Astrocyte (in vitro differentiated cells and primary cell): ENCODE results near the gene CNTN5. TPM values are rescaled to one million over a fixed set of nuclear protein-coding genes. Genes with fewer than 3 reads are reported as not detected.

Experiments
- DNase-seq: peaks from one replicate; pipeline ENCODE4 v3.0.0-alpha.2; 2010; ENCODE audit warnings: low read depth
- FAIRE-seq: peaks from 2 replicates; lab custom pipeline; 2011; peaks lifted over from hg19 to GRCh38; lab: Jason Lieb, UNC
- H2AFZ ChIP-seq: 2 replicates; pipeline ENCODE4 v1.6.0; 2012; ENCODE audit warnings: low read depth, low read length, inconsistent platforms
- H3K27ac ChIP-seq: 2 replicates; pipeline ENCODE4 v1.5.1; 2011; ENCODE audit warnings: low read depth, low read length, inconsistent platforms
- H3K27me3 ChIP-seq: 2 replicates; pipeline ENCODE4 v1.6.0; 2011; ENCODE audit warnings: low read length, inconsistent platforms; ENCODE audit not compliant: insufficient read depth
- H3K36me3 ChIP-seq: 2 replicates; pipeline ENCODE4 v1.5.1; 2011; ENCODE audit warnings: low read length, inconsistent platforms; ENCODE audit not compliant: insufficient read depth
- H3K4me1 ChIP-seq: 2 replicates; pipeline ENCODE4 v1.5.1; 2011; ENCODE audit warnings: low read length, inconsistent platforms; ENCODE audit not compliant: insufficient read depth
- H3K4me2 ChIP-seq: 2 replicates; pipeline ENCODE4 v1.6.0; 2012; ENCODE audit warnings: low read length, inconsistent platforms
- H3K4me3 ChIP-seq: 2 replicates; pipeline ENCODE4 v1.5.1; 2011; ENCODE audit warnings: low read depth, mild to moderate bottlenecking, low read length, inconsistent platforms; ENCODE audit not compliant: insufficient read depth
- H3K79me2 ChIP-seq: 2 replicates; pipeline ENCODE4 v1.6.0; 2012; ENCODE audit warnings: mild to moderate bottlenecking, low read length, inconsistent platforms; ENCODE audit not compliant: insufficient read depth
- H3K9ac ChIP-seq: 2 replicates; pipeline ENCODE4 v1.6.0; 2012; ENCODE audit warnings: mild to moderate bottlenecking, low read length, inconsistent platforms
- H3K9me3 ChIP-seq: 2 replicates; pipeline ENCODE4 v1.5.1; 2012; ENCODE audit warnings: low read depth, mild to moderate bottlenecking, low read length, inconsistent platforms; ENCODE audit not compliant: insufficient read depth
- H4K20me1 ChIP-seq: 2 replicates; pipeline ENCODE4 v1.6.0; 2012; ENCODE audit warnings: low read length, inconsistent platforms; ENCODE audit not compliant: insufficient read depth
- H3K27ac Mint-ChIP-seq: one replicate; pipeline ENCODE4 v1.8.0; 2021; ENCODE audit warnings: mild to moderate bottlenecking, mixed read lengths; ENCODE audit not compliant: unreplicated experiment
- H3K27me3 Mint-ChIP-seq: one replicate; pipeline ENCODE4 v1.8.0; 2021; ENCODE audit warnings: low read depth, mixed read lengths; ENCODE audit not compliant: unreplicated experiment
- H3K36me3 Mint-ChIP-seq: one replicate; pipeline ENCODE4 v1.8.0; 2021; ENCODE audit warnings: low read depth, mixed read lengths; ENCODE audit not compliant: unreplicated experiment
- H3K4me1 Mint-ChIP-seq: one replicate; pipeline ENCODE4 v1.8.0; 2021; ENCODE audit warnings: low read depth, mixed read lengths; ENCODE audit not compliant: unreplicated experiment
- H3K4me3 Mint-ChIP-seq: one replicate; pipeline ENCODE4 v1.8.0; 2021; ENCODE audit warnings: mild to moderate bottlenecking, moderate library complexity, mixed read lengths; ENCODE audit not compliant: unreplicated experiment
- H3K9me3 Mint-ChIP-seq: one replicate; pipeline ENCODE4 v1.8.0; 2021; ENCODE audit warnings: mild to moderate bottlenecking, mixed read lengths; ENCODE audit not compliant: unreplicated experiment
- CTCF ChIP-seq: IDR thresholded peaks from 2 replicates; pipeline ENCODE4 v1.5.1; 2011; ENCODE audit warnings: low read depth, mild to moderate bottlenecking, inconsistent platforms, low read length, moderate library complexity; ENCODE audit not compliant: insufficient read depth
- EZH2 ChIP-seq: IDR thresholded peaks from 2 replicates; pipeline ENCODE4 v1.6.1; 2012; ENCODE audit warnings: mild to moderate bottlenecking, low read length, inconsistent platforms; ENCODE audit not compliant: insufficient read depth
- total RNA-seq: library from RNA; stranded (reverse); gene quantifications from 2 replicates; pipeline ENCODE4 v1.2.1, GENCODE V29; 2021

CNTN5 gene
- total RNA-seq, 1 donor from 2014 or later: 1.1 TPM

DNA sequence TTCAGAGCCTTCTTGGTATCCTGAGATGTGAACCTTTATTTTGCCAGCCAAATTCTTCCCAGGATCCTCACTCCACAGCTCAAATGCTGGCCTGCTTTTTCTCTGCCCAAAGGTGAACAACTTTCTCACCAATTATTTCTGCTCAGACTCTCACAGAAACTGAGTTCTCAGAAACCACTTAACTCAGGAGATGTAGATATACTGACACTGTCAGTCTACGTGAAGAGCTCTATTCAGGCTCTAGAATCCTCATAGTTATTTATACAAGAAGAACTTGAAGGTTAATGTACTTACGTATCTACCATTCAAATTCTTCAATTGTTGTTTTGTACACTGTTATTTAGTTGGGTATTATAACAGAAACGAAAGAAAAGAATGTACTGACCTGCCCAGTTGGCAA is 666.1 kb downstream of the CNTN5 start:
- Mint-ChIP-seq H3K4me1 (no peaks in the 10 kb centered on the region), H3K27me3 (no peaks in the 10 kb centered on the region), H3K27ac (no peak overlapping the region), H3K9me3 (no peaks in the 10 kb centered on the region), H3K4me3 (no peak overlapping the region), H3K36me3 (no peaks in the 10 kb centered on the region)
- Histone ChIP-seq H3K27ac (no peak overlapping the region), H3K9ac (no peak overlapping the region), H3K79me2 (no peaks in the 10 kb centered on the region), H2AFZ (no peak overlapping the region), H4K20me1 (no peaks in the 10 kb centered on the region), H3K9me3 (no peaks in the 10 kb centered on the region), H3K27me3 (no peaks in the 10 kb centered on the region), H3K4me2 (no peak overlapping the region), H3K4me3 (no peak overlapping the region), H3K36me3 (no peaks in the 10 kb centered on the region), H3K4me1 (no peaks in the 10 kb centered on the region)
- FAIRE-seq (no peak), DNase-seq (no peak)
- TF ChIP-seq CTCF (no peak), EZH2 (no peak)

DNA sequence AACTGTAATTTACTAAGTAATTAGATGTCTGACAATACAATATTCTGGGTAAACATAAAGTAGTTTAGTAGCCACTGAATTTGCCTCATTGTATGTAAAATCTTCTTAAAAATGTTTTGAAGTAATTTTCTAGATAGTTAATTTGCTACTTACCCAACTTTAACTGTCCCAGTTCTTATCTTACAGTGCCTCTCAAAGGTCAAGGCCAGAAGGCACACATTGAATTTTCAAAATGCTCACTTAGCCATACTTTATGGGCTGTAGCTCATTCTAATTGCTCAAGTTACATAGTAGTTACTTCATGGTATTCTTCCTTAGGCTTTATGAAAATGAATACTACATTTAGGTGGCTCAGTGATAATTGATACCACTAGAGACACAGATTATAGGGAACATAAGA is 666.6 kb downstream of the CNTN5 start:
- DNase-seq (no peak), FAIRE-seq (no peak)
- Histone ChIP-seq H3K4me3 (no peak overlapping the region), H3K27me3 (no peaks in the 10 kb centered on the region), H3K9ac (no peak overlapping the region), H4K20me1 (no peaks in the 10 kb centered on the region), H3K4me2 (no peak overlapping the region), H3K9me3 (no peaks in the 10 kb centered on the region), H2AFZ (no peak overlapping the region), H3K4me1 (no peaks in the 10 kb centered on the region), H3K36me3 (no peaks in the 10 kb centered on the region), H3K79me2 (no peaks in the 10 kb centered on the region), H3K27ac (no peak overlapping the region)
- Mint-ChIP-seq H3K9me3 (no peaks in the 10 kb centered on the region), H3K4me3 (no peak overlapping the region), H3K4me1 (no peaks in the 10 kb centered on the region), H3K27me3 (no peaks in the 10 kb centered on the region), H3K27ac (no peak overlapping the region), H3K36me3 (no peaks in the 10 kb centered on the region)
- TF ChIP-seq EZH2 (no peak), CTCF (no peak)

GRCh38 chr11:99693941-99694492 is 673.3 kb downstream of the CNTN5 start:
- Histone ChIP-seq H3K79me2 (no peaks in the 10 kb centered on the region), H3K27ac (peak overlapping the region; percentile 78), H3K9ac (peak overlapping the region; percentile 37), H3K9me3 (no peaks in the 10 kb centered on the region), H3K4me3 (no peak overlapping the region), H3K27me3 (no peaks in the 10 kb centered on the region), H4K20me1 (no peaks in the 10 kb centered on the region), H3K4me2 (peak overlapping the region; percentile 79), H3K36me3 (no peaks in the 10 kb centered on the region), H2AFZ (peak overlapping the region; percentile 68), H3K4me1 (peaks cover 12% of the 10 kb centered on the region)
- H3K4me3 Mint-ChIP-seq: no peak overlapping the region
- no peak overlapping the region for H3K27ac Mint-ChIP-seq
- FAIRE-seq: no peak
- TF ChIP-seq EZH2 (no peak), CTCF (no peak)
- no peaks in the 10 kb centered on the region for H3K36me3 Mint-ChIP-seq
- peaks cover 6% of the 10 kb centered on the region for H3K4me1 Mint-ChIP-seq
- DNase-seq: peak; percentile 74
- no peaks in the 10 kb centered on the region for H3K27me3 Mint-ChIP-seq
- H3K9me3 Mint-ChIP-seq: no peaks in the 10 kb centered on the region
